Hepatocyte (in vitro differentiated cells): ENCODE measurements around the gene BST2. TPM values are rescaled to one million over a fixed set of nuclear protein-coding genes. Genes with fewer than 3 reads are reported as not detected.
A peak's percentile ranks its signal among the peaks of the same experiment; 100 is the strongest.

Experiments used
- DNase-seq: peaks from one replicate; pipeline ENCODE4 v3.0.0-alpha.2; 2016; ENCODE audit warnings: low spot score
- H2AFZ ChIP-seq: fragments of 200-600 bp; sonication (generic); 2 replicates; pipeline ENCODE4 v1.6.0; 2016; ENCODE audit warnings: antibody characterized with exemption, mild to moderate bottlenecking
- H3K27ac ChIP-seq: fragments of 200-600 bp; sonication (generic); 2 replicates; pipeline ENCODE4 v1.5.1; 2016; ENCODE audit warnings: mild to moderate bottlenecking
- H3K27me3 ChIP-seq: fragments of 200-600 bp; sonication (generic); 2 replicates; pipeline ENCODE4 v1.6.1; 2016
- H3K36me3 ChIP-seq: fragments of 200-600 bp; sonication (generic); replicated peaks from 2 replicates; pipeline ENCODE4 v1.5.1; 2016; ENCODE audit warnings: low read depth; ENCODE audit not compliant: insufficient read depth
- H3K4me1 ChIP-seq: fragments of 200-600 bp; sonication (generic); 2 replicates; pipeline ENCODE4 v1.5.1; 2016; ENCODE audit warnings: mild to moderate bottlenecking, moderate library complexity; ENCODE audit not compliant: insufficient read depth
- H3K4me2 ChIP-seq: fragments of 200-600 bp; sonication (generic); 2 replicates; pipeline ENCODE4 v1.6.0; 2016
- H3K4me3 ChIP-seq: fragments of 200-600 bp; sonication (generic); 2 replicates; pipeline ENCODE4 v1.5.1; 2016; ENCODE audit warnings: mild to moderate bottlenecking
- H3K79me2 ChIP-seq: fragments of 200-600 bp; sonication (generic); 2 replicates; pipeline ENCODE4 v1.6.0; 2017; ENCODE audit warnings: mild to moderate bottlenecking
- H3K9me2 ChIP-seq: fragments of 200-600 bp; sonication (generic); replicated peaks from 2 replicates; pipeline ENCODE4 v1.6.0; 2017; ENCODE audit warnings: mild to moderate bottlenecking; ENCODE audit not compliant: insufficient read depth
- H3K9me3 ChIP-seq: fragments of 200-600 bp; sonication (generic); 2 replicates; pipeline ENCODE4 v1.5.1; 2016; ENCODE audit warnings: low read depth, mild to moderate bottlenecking
- H4K20me1 ChIP-seq: fragments of 200-600 bp; sonication (generic); 2 replicates; pipeline ENCODE4 v1.6.0; 2016; ENCODE audit warnings: mild to moderate bottlenecking; ENCODE audit not compliant: insufficient read depth, poor library complexity, severe bottlenecking
- EZH2 ChIP-seq: fragments of 200-600 bp; sonication (generic); IDR thresholded peaks from 2 replicates; pipeline ENCODE4 v1.6.1; 2016; ENCODE audit warnings: antibody characterized with exemption, mild to moderate bottlenecking, borderline replicate concordance
- EZH2phosphoT487 ChIP-seq: fragments of 200-600 bp; sonication (generic); IDR thresholded peaks from one replicate; pipeline ENCODE4 v1.6.1; 2018; ENCODE audit warnings: antibody characterized with exemption, mild to moderate bottlenecking, low read depth, moderate library complexity; ENCODE audit not compliant: unreplicated experiment, severe bottlenecking
- WGBS: methylation state at CpG from one replicate; pipeline ENCODE4 v1.1.6; 2016; ENCODE audit warnings: low lambda C conversion rate; ENCODE audit errors: missing lambda C conversion rate; 5-methylcytosine and 5-hydroxymethylcytosine counted together
- polyA plus RNA-seq: library from polyadenylated mRNA; unstranded; fragments of >200 nt; fragmentation: Nextera tagmentation; extraction: Ambion mirVana; gene quantifications from 2 replicates; pipeline ENCODE4 v1.2.1, GENCODE V29; 2016
- total RNA-seq: library from RNA; depleted of rRNA; stranded (reverse); fragments of >200 nt; gene quantifications from 2 replicates; pipeline ENCODE4 v1.2.3, GENCODE V29; 2014
- TF ChIP-seq, protein P1 (sequence below): fragments of 200-600 bp; sonication (generic); IDR thresholded peaks from 2 replicates; pipeline ENCODE4 v1.5.1; 2016; ENCODE audit warnings: antibody characterized with exemption, mild to moderate bottlenecking; ENCODE audit not compliant: poor library complexity

Gene BST2
- total and polyA plus RNA-seq, 2 experiments from 2014 or later: 43.2 to 129 TPM

DNA sequence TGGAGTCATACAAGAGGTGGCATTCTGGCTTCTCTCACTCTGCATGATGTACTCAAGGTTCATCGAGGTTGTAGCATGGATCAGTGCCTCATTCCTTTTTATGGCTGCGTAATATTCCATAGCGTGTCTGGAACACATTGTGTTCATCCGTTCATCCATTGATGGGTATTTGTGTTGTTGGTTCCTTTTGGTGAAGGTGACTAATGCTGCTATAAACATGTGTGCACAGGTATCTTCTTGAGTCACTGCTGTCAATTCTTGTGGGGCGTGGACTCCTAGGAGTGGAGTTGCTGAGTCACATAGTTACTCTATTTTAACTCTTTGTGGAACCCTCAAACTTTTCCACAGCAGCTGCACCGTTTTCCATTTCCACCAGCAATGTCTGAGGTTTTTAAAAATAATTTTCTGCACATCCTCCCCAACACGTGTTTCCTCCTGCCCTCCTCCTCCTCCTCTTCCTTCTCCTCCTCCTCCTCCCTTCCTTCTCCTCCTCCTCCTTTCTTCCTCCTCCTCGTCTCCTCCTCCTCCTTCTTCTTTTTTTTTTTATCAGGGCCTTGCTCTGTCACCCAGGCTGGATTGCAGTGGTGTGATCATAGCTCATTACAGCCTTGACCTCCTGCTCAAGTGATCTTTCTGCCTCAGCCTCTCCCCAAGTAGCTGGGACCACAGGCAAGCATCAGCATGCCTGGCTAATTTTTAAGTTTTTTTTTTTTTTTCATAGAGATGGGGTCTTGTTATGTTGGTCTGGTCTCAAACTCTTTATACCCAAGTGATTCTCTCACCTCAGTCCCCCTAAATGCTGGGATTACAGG lies 45.0 kb upstream of the BST2 start:
- no peaks in the 10 kb centered on the region for H3K4me1 ChIP-seq
- no peak overlapping the region for H3K27ac ChIP-seq
- H4K20me1 ChIP-seq: no peaks in the 10 kb centered on the region
- WGBS: 74% methylated on average over 7 of the region's 8 CpGs
- H3K27me3 ChIP-seq: peaks cover 11% of the 10 kb centered on the region
- no peaks in the 10 kb centered on the region for H3K36me3 ChIP-seq
- no peaks in the 10 kb centered on the region for H3K9me2 ChIP-seq
- H3K4me2 ChIP-seq: no peak overlapping the region
- H3K4me3 ChIP-seq: no peak overlapping the region
- no peak overlapping the region for H2AFZ ChIP-seq
- TF ChIP-seq, protein P1, sequence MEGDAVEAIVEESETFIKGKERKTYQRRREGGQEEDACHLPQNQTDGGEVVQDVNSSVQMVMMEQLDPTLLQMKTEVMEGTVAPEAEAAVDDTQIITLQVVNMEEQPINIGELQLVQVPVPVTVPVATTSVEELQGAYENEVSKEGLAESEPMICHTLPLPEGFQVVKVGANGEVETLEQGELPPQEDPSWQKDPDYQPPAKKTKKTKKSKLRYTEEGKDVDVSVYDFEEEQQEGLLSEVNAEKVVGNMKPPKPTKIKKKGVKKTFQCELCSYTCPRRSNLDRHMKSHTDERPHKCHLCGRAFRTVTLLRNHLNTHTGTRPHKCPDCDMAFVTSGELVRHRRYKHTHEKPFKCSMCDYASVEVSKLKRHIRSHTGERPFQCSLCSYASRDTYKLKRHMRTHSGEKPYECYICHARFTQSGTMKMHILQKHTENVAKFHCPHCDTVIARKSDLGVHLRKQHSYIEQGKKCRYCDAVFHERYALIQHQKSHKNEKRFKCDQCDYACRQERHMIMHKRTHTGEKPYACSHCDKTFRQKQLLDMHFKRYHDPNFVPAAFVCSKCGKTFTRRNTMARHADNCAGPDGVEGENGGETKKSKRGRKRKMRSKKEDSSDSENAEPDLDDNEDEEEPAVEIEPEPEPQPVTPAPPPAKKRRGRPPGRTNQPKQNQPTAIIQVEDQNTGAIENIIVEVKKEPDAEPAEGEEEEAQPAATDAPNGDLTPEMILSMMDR: no peak
- TF ChIP-seq EZH2phosphoT487: no peak
- no peak for TF ChIP-seq EZH2
- no peaks in the 10 kb centered on the region for H3K79me2 ChIP-seq
- H3K9me3 ChIP-seq: no peaks in the 10 kb centered on the region
- peak; percentile 55 for DNase-seq

DNA sequence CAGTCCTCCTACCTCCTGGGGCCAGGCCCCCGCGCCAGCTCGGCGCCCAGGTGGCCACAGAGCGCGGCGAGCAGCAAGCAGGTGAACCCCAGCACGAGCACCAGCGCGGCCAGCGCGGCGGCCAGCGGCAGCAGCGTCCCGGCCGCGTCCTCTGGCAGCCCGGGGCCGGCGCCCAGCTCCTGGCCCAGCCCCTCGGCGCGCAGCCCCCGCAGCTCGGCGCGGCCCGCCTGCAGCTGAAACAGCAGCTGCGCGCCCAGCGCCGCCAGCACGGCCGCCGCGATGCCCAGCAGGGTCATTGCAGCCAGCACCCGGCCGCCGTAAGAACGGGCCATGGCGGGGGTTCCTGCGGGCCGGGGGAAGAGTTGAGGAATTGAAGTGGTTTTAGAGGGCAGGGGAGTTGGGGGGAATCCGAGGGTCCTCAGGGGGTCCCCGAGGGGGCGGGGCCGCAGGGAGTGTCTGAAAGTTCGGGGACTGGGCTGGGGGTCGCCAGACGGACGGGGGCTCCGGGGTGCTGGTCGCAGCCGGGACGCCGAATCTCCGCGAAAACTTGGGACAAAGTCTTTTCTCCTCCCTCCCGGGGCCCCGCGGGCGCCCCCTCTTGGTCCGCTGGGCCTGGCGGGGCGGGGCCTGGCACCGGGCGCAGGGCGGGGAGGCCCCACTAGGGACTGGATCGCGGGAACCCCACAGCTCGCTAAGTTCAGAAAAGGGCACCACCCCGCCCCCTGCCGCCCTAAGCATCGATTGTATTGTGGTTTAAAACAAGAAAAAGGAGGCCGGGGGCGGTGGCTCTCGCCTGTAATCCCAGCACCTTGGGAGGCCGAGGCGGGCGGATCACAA lies 42.9 kb upstream of the BST2 start, which contains the start of gene TMEM221:
TMEM221 (minus strand) TSS at position 538 of the 837 bp plus-strand sequence; CDS start at position 332, 206 bp downstream.
- WGBS: 4% methylated on average over 49 of the region's 81 CpGs
- H3K9me2 ChIP-seq: no peaks in the 10 kb centered on the region
- H3K27ac ChIP-seq: no peak within 1 kb of the TSS
- DNase-seq: peak; percentile 79
- H3K4me1 ChIP-seq: no peaks in the 10 kb centered on the region
- TF ChIP-seq EZH2 (no peak), EZH2phosphoT487 (no peak)
- TF ChIP-seq, protein P1: peak; percentile 69
- no peaks in the 10 kb centered on the region for H4K20me1 ChIP-seq
- H3K4me3 ChIP-seq: peak within 1 kb of the TSS; percentile 37
- H3K36me3 ChIP-seq: no peaks in the 10 kb centered on the region
- H3K79me2 ChIP-seq: no peaks in the 10 kb centered on the region
- peak within 1 kb of the TSS; percentile 99 for H3K4me2 ChIP-seq
- peak within 1 kb of the TSS; percentile 80 for H2AFZ ChIP-seq
- H3K9me3 ChIP-seq: no peaks in the 10 kb centered on the region
- H3K27me3 ChIP-seq: no peaks in the 10 kb centered on the region

DNA sequence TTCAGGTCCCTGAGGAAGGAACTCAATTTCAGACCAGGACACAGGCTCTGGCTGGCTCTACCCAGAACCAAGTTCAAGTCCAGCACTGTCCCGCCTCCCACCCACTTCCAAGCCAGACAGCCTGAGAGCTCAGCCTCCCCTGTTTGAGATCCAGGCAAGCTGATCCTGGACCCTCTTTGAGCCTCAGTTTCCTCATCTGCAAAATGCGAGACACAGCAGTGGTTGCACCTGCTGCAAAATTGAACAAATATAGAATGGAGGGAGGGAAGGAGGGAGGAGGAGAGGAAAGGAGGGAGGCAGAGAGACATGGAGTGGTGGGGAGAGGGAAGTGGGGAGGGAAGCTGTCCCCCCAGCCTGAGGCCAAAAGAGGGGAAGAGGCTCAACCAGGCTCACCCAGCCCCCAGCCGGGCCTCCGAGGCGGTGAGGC lies 42.3 kb upstream of the BST2 start:
- no peaks in the 10 kb centered on the region for H3K27me3 ChIP-seq
- H3K27ac ChIP-seq: no peak overlapping the region
- H3K9me3 ChIP-seq: no peaks in the 10 kb centered on the region
- no peaks in the 10 kb centered on the region for H3K4me1 ChIP-seq
- peak overlapping the region; percentile 37 for H3K4me3 ChIP-seq
- no peak overlapping the region for H2AFZ ChIP-seq
- H3K4me2 ChIP-seq: peak overlapping the region; percentile 99
- H4K20me1 ChIP-seq: no peaks in the 10 kb centered on the region
- H3K79me2 ChIP-seq: no peaks in the 10 kb centered on the region
- 55% methylated on average over 3 of the region's 5 CpGs for WGBS
- no peaks in the 10 kb centered on the region for H3K36me3 ChIP-seq
- DNase-seq: no peak
- TF ChIP-seq, protein P1: no peak
- TF ChIP-seq EZH2: no peak
- no peak for TF ChIP-seq EZH2phosphoT487
- H3K9me2 ChIP-seq: no peaks in the 10 kb centered on the region
